TTC549 (cell line): ENCODE results near the gene ZNF283.
A peak's percentile ranks its signal among the peaks of the same experiment; 100 is the strongest.

ENCODE experiments used
- FAIRE-seq: peaks from 2 replicates; lab custom pipeline; 2012; peaks lifted over from hg19 to GRCh38; lab: Jason Lieb, UNC

Gene ZNF283

DNA sequence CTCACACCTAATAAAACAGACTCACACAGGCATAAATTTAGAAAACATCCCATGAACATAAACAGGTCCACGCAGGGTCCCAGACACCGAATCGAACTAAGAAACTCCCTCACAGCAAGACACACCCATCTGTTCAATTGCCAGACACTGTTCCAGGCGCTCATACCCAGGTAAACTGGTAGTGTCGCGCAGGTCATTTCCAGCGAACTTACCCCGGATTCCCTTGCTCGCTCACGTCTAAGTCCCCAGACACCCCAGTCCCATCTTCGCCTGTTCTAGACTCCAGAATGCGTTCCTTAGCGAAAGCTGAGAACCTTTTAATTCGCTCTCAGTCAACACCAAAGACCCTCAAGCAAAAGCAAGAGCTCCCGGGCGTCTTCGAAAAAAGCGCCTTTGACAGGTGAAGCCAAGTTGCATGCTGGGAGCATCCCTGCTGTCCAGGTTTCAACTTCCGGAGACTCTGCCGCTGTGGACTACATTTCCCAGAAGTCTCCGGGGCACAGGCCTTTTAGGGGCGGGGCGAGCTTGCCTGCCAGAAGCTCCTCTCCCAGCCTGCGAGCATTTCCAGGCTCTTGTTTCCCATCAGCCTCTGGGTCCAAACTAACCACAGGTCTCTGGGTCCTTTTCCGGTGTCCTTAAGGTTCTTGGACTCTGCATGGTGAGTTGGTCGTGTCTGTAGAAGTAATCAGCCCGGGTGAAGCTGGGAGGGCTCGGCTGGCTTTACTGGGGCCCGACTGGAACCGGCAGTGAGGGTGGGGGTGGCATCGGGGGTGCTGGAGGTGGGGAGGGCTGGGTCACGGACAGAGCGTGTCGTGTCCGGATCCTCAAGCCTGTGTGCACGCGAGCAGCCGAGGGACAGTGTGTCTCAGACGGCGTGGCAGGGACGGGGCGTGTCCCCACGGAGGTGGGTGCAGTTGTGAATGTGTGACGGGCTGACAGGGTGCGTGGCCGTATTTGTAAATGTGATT is at the start of gene ZNF283:
TSS of gene ZNF283 (plus strand) at position 535 of the 968 bp plus-strand sequence. CDS start 6,184 bp downstream, outside the sequence.
- FAIRE-seq = peak; percentile 81

DNA sequence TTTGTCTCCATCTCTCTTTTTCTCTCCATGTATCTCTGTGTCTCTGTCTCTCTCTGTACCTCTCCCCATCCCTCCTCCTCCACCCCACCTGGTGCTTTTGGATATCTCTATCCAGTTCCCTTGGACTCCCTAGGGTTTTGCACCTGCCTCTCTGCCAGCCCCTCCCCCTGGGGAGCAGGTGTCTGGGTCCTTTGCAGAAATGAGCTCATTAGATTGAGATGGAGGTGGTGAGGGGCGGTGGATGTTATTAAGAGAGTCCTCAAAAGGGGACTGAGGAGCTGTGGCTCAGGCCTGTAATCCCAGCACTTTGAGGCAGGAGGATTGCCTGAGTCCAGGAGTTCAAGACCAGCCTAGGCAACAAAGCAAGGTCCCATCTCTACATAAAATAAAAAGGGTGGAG is 48.5 kb upstream of the ZNF283 start:
- no peak for FAIRE-seq

DNA sequence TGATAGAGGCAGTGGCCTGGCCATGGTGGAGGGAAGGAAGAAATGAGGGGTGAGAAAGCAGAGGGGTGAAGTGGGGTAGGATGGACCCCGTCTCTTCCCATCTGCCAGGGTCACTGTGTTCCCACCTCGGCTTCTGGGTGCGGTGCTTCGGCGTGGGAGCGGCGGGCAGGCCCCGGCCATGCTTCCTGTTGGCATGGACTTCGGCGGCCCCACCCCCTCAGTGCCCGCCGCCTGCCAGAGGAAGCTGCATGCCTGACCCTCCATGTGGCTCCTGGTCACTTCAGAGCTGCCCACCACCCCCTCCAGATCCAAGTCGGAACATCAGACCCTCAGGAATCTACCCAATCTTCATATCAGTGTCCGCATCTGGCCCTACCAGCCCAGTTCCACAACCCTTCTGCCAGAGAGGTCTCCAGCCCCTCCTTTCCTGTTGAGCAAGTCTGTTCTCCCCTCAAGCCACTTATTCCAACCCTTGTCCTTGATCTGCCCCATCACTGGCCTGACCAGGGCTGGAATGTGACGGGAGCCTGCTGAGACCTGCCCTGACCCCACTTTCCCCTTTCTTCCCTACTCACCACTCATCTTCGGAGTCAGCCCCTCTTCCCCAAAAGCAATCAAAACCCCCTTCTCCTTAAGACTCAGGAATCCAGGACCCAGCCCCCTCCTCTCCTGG is 47.8 kb upstream of the ZNF283 start:
- no peak for FAIRE-seq

DNA sequence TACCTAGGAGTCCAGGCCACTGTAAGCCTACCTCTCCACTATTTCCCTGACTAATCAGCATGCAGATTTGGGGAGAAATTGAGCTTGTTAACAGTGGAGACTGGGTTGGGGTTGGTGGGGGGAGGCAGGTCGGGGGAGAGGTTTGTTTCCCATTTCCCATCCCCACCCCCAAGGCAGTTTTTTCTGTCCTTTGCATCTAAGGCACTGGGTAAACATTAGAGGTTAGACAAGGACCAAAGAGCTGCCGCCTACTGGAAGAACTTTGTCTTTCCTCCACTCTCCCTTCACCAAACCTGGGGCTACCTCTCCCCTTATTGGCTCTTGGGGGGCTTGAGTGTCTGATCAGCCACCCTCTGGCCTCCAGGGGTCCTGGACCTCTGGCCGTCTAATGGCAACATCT is 47.3 kb upstream of the ZNF283 start:
- no peak for FAIRE-seq

DNA sequence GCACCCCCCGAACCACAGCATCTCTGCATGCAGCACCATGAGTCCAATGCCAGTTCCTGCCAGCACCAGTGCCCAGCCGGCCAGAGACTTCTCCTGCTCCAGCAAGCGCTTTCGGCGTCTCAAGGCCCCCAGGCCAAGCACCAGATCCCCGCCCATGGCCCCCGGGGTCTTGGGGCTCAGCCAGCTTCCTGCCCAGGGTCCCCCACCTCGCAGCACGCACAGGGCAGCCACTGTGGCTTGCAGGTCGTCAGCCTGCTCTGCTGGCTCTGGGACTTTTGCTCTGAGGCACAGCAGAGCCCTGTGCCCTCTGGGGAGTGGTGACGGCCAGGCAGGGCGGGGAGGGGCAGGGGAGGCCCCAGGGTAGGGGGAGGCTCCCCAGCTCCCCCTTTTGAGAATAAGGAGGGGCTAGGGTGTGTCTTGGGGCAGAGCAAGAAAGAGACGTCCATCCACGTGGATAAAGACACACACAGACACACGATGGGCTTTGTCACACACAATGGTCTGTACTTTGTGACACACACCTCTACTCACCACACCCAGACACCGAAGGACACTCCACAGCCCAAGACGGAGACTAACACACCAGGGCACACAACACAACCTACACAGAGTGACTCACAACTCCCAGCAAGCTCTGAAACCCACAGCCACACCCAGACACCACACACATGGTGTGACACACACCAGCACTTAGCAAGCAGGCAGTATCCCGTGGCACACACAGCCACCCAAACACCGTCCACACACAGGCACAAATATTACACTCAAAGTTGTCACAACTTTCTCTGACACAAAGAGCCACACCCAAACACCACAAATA is 46.2 kb upstream of the ZNF283 start, which contains the start of gene KCNN4:
TSS of gene KCNN4 (minus strand) at position 268 of the 820 bp plus-strand sequence. CDS start at position 156, 112 bp downstream.
- FAIRE-seq = no peak

DNA sequence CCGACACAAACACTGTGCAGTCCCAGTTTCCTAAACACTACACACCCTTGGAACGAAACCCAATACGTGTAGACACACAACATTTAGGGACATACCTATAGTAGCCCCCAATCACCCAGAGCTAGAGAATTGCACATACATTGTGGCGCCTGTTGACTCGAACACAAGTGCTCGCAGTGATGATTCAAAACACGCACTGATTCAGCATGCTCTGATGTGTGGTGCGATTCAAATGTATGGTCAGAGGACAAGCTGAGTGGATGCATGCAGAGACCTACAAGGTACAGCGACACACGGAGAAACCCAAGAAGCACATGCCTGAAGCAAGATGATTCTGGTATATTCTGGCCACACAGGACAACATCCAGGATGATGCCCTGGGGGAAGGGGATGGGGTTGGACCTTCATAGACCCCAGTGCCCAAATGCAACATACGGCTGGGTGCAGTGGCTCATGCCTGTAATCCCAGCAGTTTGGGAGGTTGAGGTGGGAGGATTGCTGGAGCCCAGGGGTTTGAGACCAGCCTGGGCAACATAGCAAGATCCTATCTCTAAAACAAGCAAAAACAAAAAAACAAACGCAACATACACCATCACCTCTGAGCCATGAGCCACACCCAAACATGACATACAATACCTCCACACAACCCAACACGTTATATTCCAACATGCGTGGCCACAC is 45.4 kb upstream of the ZNF283 start:
- FAIRE-seq = no peak

DNA sequence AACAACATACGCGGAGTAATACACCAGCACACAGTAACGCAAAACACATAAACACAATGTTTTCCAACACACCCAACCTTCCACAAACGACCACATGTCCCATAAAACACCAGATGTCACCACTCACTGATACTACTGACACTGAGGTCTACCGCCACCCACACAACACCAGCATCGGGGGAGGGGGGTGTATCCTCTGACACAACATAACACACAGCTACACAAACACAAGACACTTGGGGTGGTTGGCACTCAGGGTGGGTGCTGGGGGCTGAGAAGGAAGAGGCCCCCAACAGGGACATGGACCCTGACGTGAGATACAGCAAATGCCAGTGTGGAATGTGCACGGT is 44.8 kb upstream of the ZNF283 start:
- no peak for FAIRE-seq

DNA sequence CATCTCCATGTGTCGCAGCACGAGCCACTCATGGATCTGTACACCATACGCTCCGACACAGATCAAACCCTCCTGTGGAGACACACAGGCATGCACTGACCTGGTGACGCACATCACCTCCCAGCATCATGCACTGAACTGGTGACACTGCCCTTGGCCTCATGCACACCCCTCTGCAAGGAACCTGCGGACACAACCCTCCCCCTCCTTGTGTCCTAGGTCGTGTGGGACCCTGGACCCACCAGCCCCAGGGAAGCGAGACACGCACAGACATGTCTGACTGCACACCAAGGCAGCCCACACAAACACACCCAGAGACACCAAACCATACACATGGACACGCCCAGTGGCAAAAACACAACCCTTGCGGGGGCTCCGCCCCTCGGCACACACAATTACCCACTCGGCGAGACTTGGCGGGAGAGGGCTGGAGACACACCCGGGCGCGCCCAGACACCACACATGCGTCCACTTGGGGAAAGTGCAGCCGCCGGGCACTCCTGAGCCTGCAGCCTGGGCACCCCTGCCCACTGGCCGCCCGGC is 44.4 kb upstream of the ZNF283 start:
- no peak for FAIRE-seq

DNA sequence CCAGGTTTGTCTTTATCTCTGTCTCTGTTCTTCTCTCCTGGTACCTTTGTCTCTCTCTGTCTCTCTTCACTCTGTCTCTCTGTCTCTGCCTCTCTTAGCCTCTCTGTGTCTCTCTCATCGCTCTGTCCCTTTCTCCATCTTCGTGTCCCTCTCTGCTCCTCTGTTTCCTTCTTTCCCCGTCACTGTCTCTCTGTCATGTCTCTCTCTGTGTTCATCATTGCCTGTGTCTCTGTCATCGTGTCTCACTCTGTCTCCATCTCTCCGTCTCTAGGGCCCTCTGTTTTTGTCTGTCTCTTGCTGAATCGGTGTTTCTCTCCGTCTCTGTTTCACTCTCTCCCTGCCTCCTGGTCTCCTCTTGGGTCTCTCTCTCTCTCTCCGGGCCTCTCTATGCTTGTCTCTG is 43.5 kb upstream of the ZNF283 start:
- no peak for FAIRE-seq

DNA sequence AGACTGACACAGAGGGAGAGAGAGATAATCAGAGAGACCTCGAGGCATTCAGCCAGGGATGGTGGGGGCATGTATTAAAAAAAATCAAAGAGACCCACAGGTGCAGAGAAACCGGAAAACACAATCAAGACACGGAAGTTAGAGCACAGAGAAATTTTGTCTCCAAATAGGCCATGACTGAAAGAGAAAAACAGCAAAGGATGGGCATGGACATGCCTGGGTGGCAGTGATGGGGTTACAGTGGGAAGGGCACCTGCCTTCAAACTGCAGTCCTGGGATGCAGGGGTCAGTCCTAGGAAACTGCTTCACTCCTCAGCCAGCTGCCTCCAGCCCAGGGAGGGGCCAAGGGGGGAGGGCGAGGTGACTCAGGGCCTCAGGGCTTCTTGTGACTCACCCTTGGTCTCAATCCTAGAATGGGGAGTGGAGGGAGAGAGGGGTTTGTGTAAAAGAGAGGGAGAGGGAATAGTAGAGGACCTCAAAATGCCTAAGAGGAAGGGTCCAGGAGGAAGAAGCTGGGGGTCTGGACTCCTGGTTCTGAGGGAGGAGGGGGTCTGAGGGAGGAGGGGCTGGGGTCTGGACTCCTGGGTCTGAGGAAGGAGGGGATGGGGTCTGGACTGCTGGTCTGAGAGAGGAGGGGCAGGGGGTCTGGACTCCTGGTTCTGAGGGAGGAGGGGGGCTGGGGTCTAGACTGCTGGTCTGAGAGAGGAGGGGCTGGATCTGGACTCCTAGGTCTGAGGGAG is 42.7 kb upstream of the ZNF283 start:
- no peak for FAIRE-seq

DNA sequence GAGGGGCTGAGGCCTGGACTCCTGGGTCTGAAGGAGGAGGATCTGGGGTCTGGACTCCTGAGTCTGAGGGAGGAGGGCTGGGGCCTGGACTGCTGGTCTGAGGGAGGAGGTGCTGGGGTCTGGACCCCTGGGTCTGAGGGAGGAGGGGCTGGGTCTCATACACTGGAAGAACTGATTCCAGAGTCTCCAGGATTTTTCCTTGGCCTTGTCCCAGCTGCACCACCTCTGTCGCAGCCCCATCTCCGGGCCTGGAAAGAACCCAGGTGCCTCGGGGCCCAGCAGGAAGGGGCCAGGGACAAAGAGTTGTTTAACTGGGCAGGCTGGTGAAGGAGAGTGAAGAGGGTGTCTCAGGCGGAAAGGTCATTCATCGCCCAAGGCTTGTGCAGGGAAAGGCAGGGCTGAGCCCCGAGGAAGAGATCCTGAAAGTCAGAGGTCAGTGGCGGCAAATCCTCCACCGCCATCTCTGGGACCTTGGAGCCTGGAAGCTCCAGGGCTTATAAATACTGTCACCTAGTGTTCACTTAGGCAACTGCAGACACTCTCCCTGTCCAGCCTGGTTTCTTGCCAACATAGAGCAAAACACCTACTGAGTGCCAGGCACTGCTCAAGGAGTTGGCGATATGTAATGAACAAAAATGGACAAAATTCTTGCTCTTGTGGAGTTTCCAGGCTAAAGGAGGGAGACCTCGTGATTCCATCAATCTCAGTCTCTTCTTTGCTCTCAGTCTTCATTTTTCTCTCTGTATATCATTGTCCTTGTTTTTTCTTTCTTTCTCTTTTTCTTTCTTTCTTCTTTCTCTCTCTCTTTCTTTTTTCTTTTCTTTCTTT is 41.9 kb upstream of the ZNF283 start:
- FAIRE-seq = no peak

DNA sequence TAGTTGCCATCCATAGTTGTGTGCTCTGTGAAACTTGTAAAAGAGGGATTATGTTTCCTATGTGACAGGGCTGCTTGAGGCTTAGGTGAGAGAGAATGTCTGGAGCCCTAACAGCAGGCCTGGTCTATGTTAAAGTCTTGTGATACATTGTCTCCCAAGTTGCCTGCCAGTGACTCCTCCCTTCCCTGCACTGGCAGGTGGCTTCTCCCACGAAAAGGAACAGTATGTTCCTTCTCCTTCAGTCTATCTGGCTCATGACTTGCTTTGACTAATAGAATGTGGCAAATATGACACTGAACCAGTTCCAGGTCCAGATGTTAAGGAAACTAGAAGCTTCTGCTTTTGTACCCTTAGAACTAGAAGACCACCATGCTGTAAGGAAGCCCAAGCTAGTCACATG is 40.5 kb upstream of the ZNF283 start:
- FAIRE-seq = no peak

DNA sequence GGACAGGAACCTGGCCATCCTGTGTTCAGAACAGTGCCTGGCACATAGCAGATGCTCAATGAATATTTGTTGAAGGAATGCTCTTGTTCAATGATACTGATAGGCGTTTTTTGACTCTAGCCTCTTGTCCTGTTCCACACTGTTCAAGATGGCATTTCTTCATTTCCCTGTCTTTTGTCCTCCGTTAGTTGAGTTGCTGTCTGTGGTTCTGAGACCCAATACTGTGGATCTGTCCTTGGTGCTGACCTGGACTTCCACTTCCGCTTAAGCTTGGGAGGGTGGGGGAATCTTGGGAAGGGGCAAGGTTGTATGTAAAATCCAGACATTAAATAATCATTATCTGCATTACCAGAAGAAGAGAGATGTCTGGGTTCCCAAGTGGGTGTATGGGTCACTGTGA is 38.1 kb upstream of the ZNF283 start:
- FAIRE-seq = no peak

DNA sequence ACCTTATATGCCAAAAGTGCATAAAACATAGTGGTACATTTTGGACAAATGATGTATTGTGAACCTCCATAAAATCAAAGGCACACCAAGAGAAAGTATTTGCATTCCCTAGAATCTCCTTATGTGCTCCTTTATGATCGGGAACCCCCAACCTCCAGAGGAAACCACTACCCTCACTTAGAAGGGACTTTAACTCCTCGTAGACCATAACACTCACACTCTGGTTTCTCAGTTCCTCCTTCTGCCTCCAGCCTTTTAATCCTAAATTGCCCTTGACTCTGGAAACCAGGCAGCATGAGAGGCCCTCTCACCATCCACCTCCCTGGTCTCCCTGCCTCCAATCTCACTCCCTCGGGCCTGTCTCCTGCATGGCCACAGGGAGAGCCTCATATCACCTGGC is 36.5 kb upstream of the ZNF283 start:
- FAIRE-seq = no peak

DNA sequence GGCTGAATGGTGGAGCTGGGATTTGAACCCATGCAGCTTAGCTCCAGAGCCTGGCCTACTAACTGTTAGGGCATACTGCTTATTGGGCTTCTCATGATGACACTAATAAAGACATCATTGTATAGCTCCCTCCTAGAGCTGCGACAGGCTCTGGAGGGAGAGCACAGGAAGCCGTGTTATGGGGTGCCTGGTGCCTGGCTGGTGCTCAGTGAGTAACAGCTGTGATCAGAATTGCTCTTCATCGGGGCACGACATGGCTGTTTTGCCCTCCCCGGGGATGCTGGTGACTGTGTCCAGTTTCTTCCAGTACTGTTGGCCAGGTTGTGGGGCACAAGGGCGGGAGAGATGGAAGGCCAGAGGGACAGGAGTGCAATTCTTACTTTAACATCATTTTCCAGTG is 30.0 kb upstream of the ZNF283 start:
- FAIRE-seq = no peak

DNA sequence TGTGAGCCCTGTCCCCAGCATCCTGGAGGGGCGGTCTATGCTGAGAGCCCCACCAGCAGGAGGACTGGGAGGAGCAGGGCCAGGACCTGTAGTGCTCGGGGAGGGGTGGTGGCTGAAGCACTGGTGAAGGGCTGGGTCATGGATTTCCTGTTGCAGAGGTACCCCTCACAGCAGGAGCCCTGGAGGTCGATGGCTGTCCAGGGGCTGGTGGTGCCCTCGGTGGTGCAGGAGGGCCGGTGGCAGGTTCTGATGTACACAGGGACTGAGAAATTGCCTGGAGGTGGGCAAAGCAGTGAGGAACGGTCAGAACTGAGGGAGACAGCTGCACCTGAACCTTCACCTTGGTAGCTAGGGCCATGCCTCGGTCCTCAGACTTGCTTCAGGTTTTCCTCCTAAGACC is 29.6 kb upstream of the ZNF283 start:
- FAIRE-seq = no peak

DNA sequence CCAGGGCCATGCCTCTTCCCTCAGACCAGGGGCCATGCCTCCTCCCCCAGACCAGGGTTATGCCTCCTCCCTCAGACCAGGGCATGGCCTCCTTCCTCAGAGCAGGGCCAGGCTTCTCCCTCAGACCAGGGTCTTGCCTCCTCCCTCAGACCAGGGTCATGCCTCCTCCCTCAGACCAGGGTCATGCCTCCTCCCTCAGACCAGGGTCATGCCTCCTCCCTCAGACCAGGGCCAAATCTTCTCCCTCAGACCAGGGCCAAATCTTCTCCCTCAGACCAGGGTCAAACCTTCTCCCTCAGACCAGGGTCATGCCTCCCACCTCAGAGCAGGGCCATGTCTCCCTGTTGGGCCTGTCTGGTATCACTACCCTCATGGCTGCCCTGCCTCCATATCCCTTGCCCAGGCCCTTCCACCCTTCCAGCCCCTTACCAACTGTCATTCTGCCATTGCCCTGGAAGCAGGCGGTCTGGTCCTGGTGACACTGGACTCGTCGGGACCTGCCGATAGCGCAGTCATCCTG is 29.0 kb upstream of the ZNF283 start:
- no peak for FAIRE-seq

DNA sequence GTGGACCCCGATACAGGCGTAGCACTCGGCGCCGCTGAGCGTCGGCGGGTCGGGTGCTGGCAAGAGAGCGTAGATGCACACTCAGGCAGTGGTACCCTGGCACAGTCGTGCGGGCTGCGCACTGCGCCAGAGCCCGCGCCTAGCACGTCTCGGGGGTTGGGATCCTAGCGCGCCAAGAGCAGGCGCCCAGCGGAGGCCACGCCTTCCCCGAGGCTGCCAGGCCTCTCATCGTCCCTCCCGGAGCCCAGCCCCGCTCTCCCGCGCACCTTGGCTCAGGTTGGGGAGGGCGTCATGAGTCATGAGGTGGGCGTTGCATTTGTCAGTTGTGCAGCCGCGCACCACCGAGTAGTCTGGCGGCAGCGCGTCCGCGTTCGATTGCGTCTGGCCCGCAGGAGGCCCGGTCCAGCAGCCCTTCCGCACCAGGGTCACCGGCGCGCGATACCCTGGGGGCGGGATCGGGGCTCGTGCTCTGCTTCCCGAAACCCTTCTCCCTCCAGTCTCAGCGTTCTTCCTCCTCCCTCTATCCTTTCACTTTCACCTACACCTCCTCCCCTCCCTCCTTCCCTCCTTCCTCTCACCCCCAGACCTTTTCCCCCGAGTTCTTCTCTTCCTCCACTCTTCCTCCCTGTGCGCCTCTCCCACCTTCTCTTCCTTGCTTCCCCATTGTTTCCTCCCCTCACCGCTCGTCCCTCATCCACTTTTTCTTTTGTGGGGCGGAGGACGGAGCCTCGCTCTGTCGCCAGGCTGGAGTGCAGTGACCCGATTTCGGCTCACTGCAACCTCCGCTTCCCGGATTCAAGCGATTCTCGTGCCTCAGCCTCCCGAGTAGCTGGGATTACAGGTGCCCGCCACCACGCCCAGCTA is 28.3 kb upstream of the ZNF283 start:
- FAIRE-seq = no peak
